Midbrain (tissue), 1 donor: ENCODE results near the gene DENND1C.

Source experiments
- DNase-seq: peaks from one replicate; lab custom pipeline; 2025; lab: John Stamatoyannopoulos, UW

The DENND1C gene

GRCh38 chr19:6478815-6479214 lies 2.8 kb downstream of the DENND1C start:
- DNase-seq = no peak

GRCh38 chr19:6476896-6477431 lies 4.6 kb downstream of the DENND1C start:
- DNase-seq = no peak

GRCh38 chr19:6476155-6476895 lies 5.3 kb downstream of the DENND1C start:
- peak; percentile 64 for DNase-seq

- DNase-seq = no peak
These were observed 6.1 kb downstream of the DENND1C start for GRCh38 chr19:6475321-6476108.

GRCh38 chr19:6473647-6474046 lies 7.9 kb downstream of the DENND1C start:
- DNase-seq = no peak

GRCh38 chr19:6472713-6473112 lies 8.9 kb downstream of the DENND1C start:
- no peak for DNase-seq

- DNase-seq = no peak
These were observed 10.5 kb downstream of the DENND1C start for GRCh38 chr19:6471076-6471475.

- no peak for DNase-seq
These were observed 11.4 kb downstream of the DENND1C start for GRCh38 chr19:6470173-6470572.

- no peak for DNase-seq
These were observed 14.2 kb downstream of the DENND1C start for GRCh38 chr19:6467384-6467783.

GRCh38 chr19:6466526-6467248 lies 14.9 kb downstream of the DENND1C start:
- no peak for DNase-seq

GRCh38 chr19:6465663-6466062 lies 15.9 kb downstream of the DENND1C start:
- no peak for DNase-seq

- DNase-seq = no peak
These were observed 16.6 kb downstream of the DENND1C start for GRCh38 chr19:6465006-6465405.

GRCh38 chr19:6464070-6464873 lies 17.3 kb downstream of the DENND1C start, which contains the start of gene CRB3:
Gene CRB3, plus strand, starts transcription at chr19:6464271. Its CDS starts 431 bp downstream, at chr19:6464702.
- DNase-seq = no peak

- DNase-seq = peak; percentile 99
These were observed 21.3 kb downstream of the DENND1C start for GRCh38 chr19:6460099-6460884.

GRCh38 chr19:6459262-6460098 lies 22.1 kb downstream of the DENND1C start, which contains the start of gene SLC25A23:
Gene SLC25A23, minus strand, starts transcription at chr19:6459792. Its CDS starts 164 bp downstream, at chr19:6459628.
- peak; percentile 73 for DNase-seq

GRCh38 chr19:6458695-6459261 lies 22.8 kb downstream of the DENND1C start:
- DNase-seq = no peak

GRCh38 chr19:6457958-6458694 lies 23.5 kb downstream of the DENND1C start:
- DNase-seq = no peak

GRCh38 chr19:6455924-6456323 lies 25.7 kb downstream of the DENND1C start:
- no peak for DNase-seq
